A549 (cell line): ENCODE results near the gene TRAF1. TPM values are rescaled to one million over a fixed set of nuclear protein-coding genes. Genes with fewer than 3 reads are reported as not detected.

Source experiments
- ATAC-seq, 2 experiments: fragments of 200-7000 bp in 1 of 2; fragments of >200 bp in 1 of 2; cut with Nextera tagmentation in 1 of 2; cut with Tn5 transposase in 1 of 2; 3 replicates each; pipeline versions ENCODE4 v1.8.0 to v1.9.1; 2018 to 2020; ENCODE audit warnings: mild to moderate bottlenecking in 1 of 2, moderate library complexity in 1 of 2
- CTCF ChIA-PET: fragments of 300-600 bp; sonication (Branson Sonifier 250); formaldehyde crosslinking; extraction: SDS; loops from one replicate; lab custom pipeline; 2021; ENCODE audit warnings: antibody characterized with exemption, inconsistent platforms; lab: Yijun Ruan, JAX
- POLR2A ChIA-PET: fragments of 350-600 bp; formaldehyde crosslinking; extraction: SDS; loops from one replicate; lab custom pipeline; 2021; ENCODE audit warnings: antibody characterized with exemption, inconsistent platforms; lab: Yijun Ruan, JAX
- DNase-seq, 2 experiments: peaks; one replicate each; pipeline versions ENCODE4 v3.0.0 to v3.0.0-alpha.2; 2011 to 2016; ENCODE audit warnings: low read depth in 1 of 2, low spot score in 1 of 2
- FAIRE-seq: peaks from 2 replicates; lab custom pipeline; 2011; peaks lifted over from hg19 to GRCh38; lab: Jason Lieb, UNC
- H3K27ac ChIP-seq, 2 experiments: fragments of >200 bp; sonication (Bioruptor Twin); formaldehyde crosslinking; 3 replicates each; pipeline ENCODE4 v1.5.1; 2016 to 2017
- H3K4me1 ChIP-seq: fragments of >200 bp; sonication (Bioruptor Twin); formaldehyde crosslinking; 3 replicates; pipeline ENCODE4 v1.6.1; 2016
- H3K4me2 ChIP-seq: fragments of >200 bp; sonication (Bioruptor Twin); formaldehyde crosslinking; 3 replicates; pipeline ENCODE4 v1.6.1; 2016
- H3K4me3 ChIP-seq: fragments of >200 bp; sonication (Bioruptor Twin); formaldehyde crosslinking; 3 replicates; pipeline ENCODE4 v1.5.1; 2016
- H3K9me3 ChIP-seq: fragments of >200 bp; sonication (Bioruptor Twin); formaldehyde crosslinking; 3 replicates; pipeline ENCODE4 v1.6.1; 2016
- ATOH8 ChIP-seq: fragments of 250-450 bp; sonication (Bioruptor Pico); IDR thresholded peaks from 2 replicates; pipeline ENCODE4 v1.5.0; 2020; ENCODE audit warnings: low read depth, mild to moderate bottlenecking, moderate library complexity
- BHLHE40 ChIP-seq: IDR thresholded peaks from 2 replicates; pipeline ENCODE4 v1.6.1; 2012; ENCODE audit warnings: low read depth, low read length, inconsistent platforms
- EHMT2 ChIP-seq: fragments of 200-600 bp; sonication (generic); IDR thresholded peaks from 2 replicates; pipeline ENCODE4 v1.6.1; 2016; ENCODE audit warnings: antibody characterized with exemption, low read depth, mild to moderate bottlenecking, moderate library complexity
- ESRRA ChIP-seq: fragments of 150-350 bp; IDR thresholded peaks from 2 replicates; pipeline ENCODE4 v1.6.1; 2014; ENCODE audit warnings: mild to moderate bottlenecking, low read length, borderline replicate concordance
- FOSB ChIP-seq: fragments of 250-450 bp; sonication (Bioruptor Pico); IDR thresholded peaks from 2 replicates; pipeline ENCODE4 v1.5.0; 2020; ENCODE audit warnings: mild to moderate bottlenecking, moderate library complexity
- FOSL2 ChIP-seq, 2 experiments: fragments of 450-650 bp in 1 of 2; fragments of >200 bp in 1 of 2; sonication (Bioruptor Twin) in 1 of 2; formaldehyde crosslinking; IDR thresholded peaks; 2 replicates each; pipeline versions ENCODE4 v1.5.0 to v1.6.1; 2016 to 2020; ENCODE audit warnings: mild to moderate bottlenecking in 1 of 2, moderate library complexity in 1 of 2
- HDAC2 ChIP-seq: fragments of 200-600 bp; sonication (generic); IDR thresholded peaks from 2 replicates; pipeline ENCODE4 v1.6.1; 2016
- HEYL ChIP-seq: fragments of 250-450 bp; sonication (Bioruptor Pico); IDR thresholded peaks from 2 replicates; pipeline ENCODE4 v1.8.0; 2021; ENCODE audit warnings: mild to moderate bottlenecking, moderate library complexity
- HOXA7 ChIP-seq: fragments of 250-450 bp; sonication (Bioruptor Pico); IDR thresholded peaks from 2 replicates; pipeline ENCODE4 v1.5.0; 2020; ENCODE audit warnings: mild to moderate bottlenecking, moderate library complexity
- HOXB13 ChIP-seq: fragments of 250-450 bp; sonication (Bioruptor Pico); IDR thresholded peaks from 2 replicates; pipeline ENCODE4 v1.5.0; 2020; ENCODE audit warnings: low read depth, mild to moderate bottlenecking, moderate library complexity
- JUN ChIP-seq, 2 experiments: fragments of >200 bp; sonication (Bioruptor Twin); formaldehyde crosslinking; IDR thresholded peaks; 2 replicates in 1 of 2; 3 replicates in 1 of 2; pipeline ENCODE4 v1.6.1; 2016 to 2017
- JUNB ChIP-seq: fragments of >200 bp; sonication (Bioruptor Twin); formaldehyde crosslinking; IDR thresholded peaks from 2 replicates; pipeline ENCODE4 v1.6.1; 2016
- MAX ChIP-seq: IDR thresholded peaks from 2 replicates; pipeline ENCODE4 v1.6.1; 2012
- MAZ ChIP-seq: fragments of 150-350 bp; IDR thresholded peaks from 2 replicates; pipeline ENCODE4 v1.6.1; 2014; ENCODE audit warnings: antibody characterized with exemption, low read depth, low read length, borderline replicate concordance
- MYC ChIP-seq: IDR thresholded peaks from 2 replicates; pipeline ENCODE4 v1.6.1; 2012; ENCODE audit warnings: mild to moderate bottlenecking, inconsistent platforms, low read length, improper control_type of control experiment, borderline replicate concordance
- PBX3 ChIP-seq: IDR thresholded peaks from 2 replicates; pipeline ENCODE4 v1.6.1; 2012
- PHF8 ChIP-seq: fragments of 200-600 bp; sonication (generic); IDR thresholded peaks from 2 replicates; pipeline ENCODE4 v1.6.1; 2016; ENCODE audit warnings: low read depth, mild to moderate bottlenecking, antibody characterized with exemption, moderate library complexity, borderline replicate concordance
- POLR2A ChIP-seq: IDR thresholded peaks from 2 replicates; pipeline ENCODE4 v1.6.1; 2012; ENCODE audit warnings: mild to moderate bottlenecking, low read length
- RARB ChIP-seq: fragments of 250-450 bp; sonication (Bioruptor Pico); IDR thresholded peaks from 2 replicates; pipeline ENCODE4 v1.8.0; 2021; ENCODE audit warnings: mild to moderate bottlenecking, moderate library complexity
- RCOR1 ChIP-seq: fragments of 150-350 bp; IDR thresholded peaks from 2 replicates; pipeline ENCODE4 v1.6.1; 2014; ENCODE audit warnings: antibody characterized with exemption, low read length, low read depth
- RNF2 ChIP-seq: fragments of 200-600 bp; sonication (generic); IDR thresholded peaks from 2 replicates; pipeline ENCODE4 v1.6.1; 2016; ENCODE audit warnings: low read depth, mild to moderate bottlenecking, antibody characterized with exemption, moderate library complexity, borderline replicate concordance
- TP53 ChIP-seq: fragments of 250-450 bp; sonication (Bioruptor Pico); IDR thresholded peaks from 2 replicates; pipeline ENCODE4 v1.5.0; 2021; ENCODE audit warnings: mild to moderate bottlenecking, moderate library complexity
- USF2 ChIP-seq: fragments of 450-650 bp; IDR thresholded peaks from 2 replicates; pipeline ENCODE4 v1.6.1; 2014; ENCODE audit warnings: antibody characterized with exemption
- ZC3H11A ChIP-seq: fragments of 450-650 bp; IDR thresholded peaks from 2 replicates; pipeline ENCODE4 v1.6.1; 2014; ENCODE audit warnings: antibody characterized with exemption, mild to moderate bottlenecking
- ZNF302 ChIP-seq: fragments of 250-450 bp; sonication (Bioruptor Pico); IDR thresholded peaks from 2 replicates; pipeline ENCODE4 v1.9.0; 2021; ENCODE audit warnings: inconsistent platforms, mild to moderate bottlenecking, moderate library complexity
- ZSCAN20 ChIP-seq: fragments of 250-450 bp; sonication (Bioruptor Pico); IDR thresholded peaks from 2 replicates; pipeline ENCODE4 v1.8.0; 2022; ENCODE audit warnings: mild to moderate bottlenecking, moderate library complexity
- WGBS: methylation state at CpG from one replicate; pipeline ENCODE4 v1.1.6; 2017; ENCODE audit errors: missing lambda C conversion rate; 5-methylcytosine and 5-hydroxymethylcytosine counted together
- polyA plus RNA-seq, 4 experiments: library from polyadenylated mRNA; depleted of rRNA in 3 of 4; stranded (reverse); fragments of >200 nt; fragmentation: RNase III in 1 of 4; extraction: RNeasy Plus Mini Kit Qiagen cat#74134 plus additional on column Dnase treatment in 1 of 4; gene quantifications; 2 replicates in 3 of 4; 3 replicates in 1 of 4; pipeline ENCODE4 v1.2.3, GENCODE V29; 2011 to 2017

TRAF1 gene
- polyA plus RNA-seq, 2 of the 4 experiments (the other 2 are of a cell fraction) = 2.0 to 3.4 TPM

GRCh38 chr9:120924698-120925534, 1.7 kb downstream of the TRAF1 start (continued):
- TF ChIP-seq JUNB (no peak), MAZ (no peak), POLR2A (no peak), USF2 (no peak), HDAC2 (no peak), PHF8 (no peak), MYC (no peak), FOSL2 (IDR thresholded peaks at IDR 0.05) (no peak), FOSL2 (CRISPR knock-in tag; IDR thresholded peaks at IDR 0.05) (no peak)

GRCh38 chr9:120923620-120924328, 2.8 kb downstream of the TRAF1 start:
- DNase-seq (no peak), ATAC-seq (no peak), FAIRE-seq (no peak)
- peaks cover 23% of the 10 kb centered on the region for H3K4me1 ChIP-seq
- H3K27ac ChIP-seq = no peak overlapping the region
- TF ChIP-seq JUN (IDR thresholded peaks at IDR 0.05) = no peak
- no peak for TF ChIP-seq HOXB13 (CRISPR knock-in tag)
- no peak for TF ChIP-seq RNF2
- no peak for TF ChIP-seq EHMT2
- TF ChIP-seq FOSB (CRISPR knock-in tag) = no peak
- TF ChIP-seq HOXA7 (CRISPR knock-in tag) = no peak
- TF ChIP-seq BHLHE40 = no peak
- TF ChIP-seq MYC = no peak
- TF ChIP-seq FOSL2 (IDR thresholded peaks at IDR 0.05) = no peak
- TF ChIP-seq FOSL2 (CRISPR knock-in tag; IDR thresholded peaks at IDR 0.05) = no peak
- TF ChIP-seq HEYL = no peak
- TF ChIP-seq PBX3 = no peak
- no peak for TF ChIP-seq ZNF302
- TF ChIP-seq ZSCAN20 (CRISPR knock-in tag) = no peak
- WGBS = 93% methylated on average over 11 of the region's 11 CpGs
- ChIA-PET POLR2A (no interaction called here), CTCF (interaction anchor here (0.7 to 10.4 kb wide), 6 partner anchors 11 to 62 kb away, joined by 3 to 66 read pairs (median 4); no protein-coding TSS in a partner anchor)
- H3K4me3 ChIP-seq = no peak overlapping the region
- no peak overlapping the region for H3K4me2 ChIP-seq
- no peaks in the 10 kb centered on the region for H3K9me3 ChIP-seq

GRCh38 chr9:120922404-120923195, 4.0 kb downstream of the TRAF1 start:
- no peak for DNase-seq
- TF ChIP-seq POLR2A (no peak), RCOR1 (no peak), ESRRA (no peak), MYC (no peak), ATOH8 (no peak), MAX (no peak), FOSB (CRISPR knock-in tag) (no peak), RARB (CRISPR knock-in tag) (no peak), ZC3H11A (no peak), TP53 (CRISPR knock-in tag) (no peak), FOSL2 (IDR thresholded peaks at IDR 0.05) (no peak), FOSL2 (CRISPR knock-in tag; IDR thresholded peaks at IDR 0.05) (no peak)
- WGBS = 60% methylated on average over 7 of the region's 7 CpGs
- peaks cover 19% of the 10 kb centered on the region for H3K4me1 ChIP-seq
- no peak overlapping the region for H3K27ac ChIP-seq
- no peak for ATAC-seq
- POLR2A ChIA-PET = no interaction called here
- no peak overlapping the region for H3K4me3 ChIP-seq
- no peak for FAIRE-seq
- CTCF ChIA-PET = interaction anchor here (1.6 to 10.4 kb wide), 2 partner anchors 14 to 44 kb away, joined by 3 to 66 read pairs; no protein-coding TSS in a partner anchor
- no peaks in the 10 kb centered on the region for H3K9me3 ChIP-seq
- H3K4me2 ChIP-seq = no peak overlapping the region
